AG08395 (cell line): ENCODE measurements around the gene PABPC1L2A.
"Not testable (repeated sequence)": the region's sequence is repeated elsewhere in the genome, so short reads cannot be mapped to it uniquely, and the experiment has no call there.

ENCODE experiments used
- DNase-seq: peaks from one replicate; pipeline ENCODE4 v3.0.0; 2012; ENCODE audit warnings: mixed read lengths, low spot score

PABPC1L2A gene

GRCh38 chrX:73079024-73079562, at the start of gene PABPC1L2A:
Gene PABPC1L2A, minus strand, starts transcription at chrX:73079512. Its CDS starts 126 bp downstream, at chrX:73079386.
- DNase-seq, result not testable (repeated sequence)

GRCh38 chrX:73127700-73128241, 48.5 kb upstream of the PABPC1L2A start:
- DNase-seq, result no peak

GRCh38 chrX:73126240-73126639, 46.9 kb upstream of the PABPC1L2A start:
- no peak for DNase-seq

GRCh38 chrX:73099505-73099904, 20.2 kb upstream of the PABPC1L2A start:
- not testable (repeated sequence) for DNase-seq

GRCh38 chrX:73086766-73087165, 7.5 kb upstream of the PABPC1L2A start:
- not testable (repeated sequence) for DNase-seq

- DNase-seq, result not testable (repeated sequence)
These were observed 572 bp upstream of the PABPC1L2A start for GRCh38 chrX:73079884-73080283.

- not testable (repeated sequence) for DNase-seq
These were observed 715 bp downstream of the PABPC1L2A start for GRCh38 chrX:73078597-73078996.

GRCh38 chrX:73076838-73077237, 2.5 kb downstream of the PABPC1L2A start:
- no peak for DNase-seq

- DNase-seq, result no peak
These were observed 9.8 kb downstream of the PABPC1L2A start for GRCh38 chrX:73069365-73070035.

GRCh38 chrX:73068467-73069364, 10.6 kb downstream of the PABPC1L2A start:
- DNase-seq, result no peak

- not testable (repeated sequence) for DNase-seq
These were observed 11.4 kb downstream of the PABPC1L2A start for GRCh38 chrX:73067761-73068466.

- no peak for DNase-seq
These were observed 50.4 kb downstream of the PABPC1L2A start for GRCh38 chrX:73028876-73029275.
